Measurements from ENCODE around the gene TMEM41B.

- TF ChIP-seq CTCF (IDR thresholded peaks at IDR 0.05; ENCODE audit: borderline replicate concordance, extremely low read depth, low read length, poor library complexity, severe bottlenecking) (no peak), EZH2 (IDR thresholded peaks at IDR 0.05; ENCODE audit: borderline replicate concordance, low read depth, low read length, severe bottlenecking) (no peak)
These were observed 48.0 kb upstream of the TMEM41B start for GRCh38 chr11:9362393-9362863.

All from DND-41 (cell line).